Colon (tissue), 2 donors: Measurements from ENCODE around the gene CNNM1.

ENCODE experiments used
- FAIRE-seq: peaks from 2 replicates; lab custom pipeline; 2012; peaks lifted over from hg19 to GRCh38; lab: Jason Lieb, UNC
- donor health status: control.
- donor health status: control.

The CNNM1 gene

GRCh38 chr10:99337901-99338300 is 8.7 kb downstream of the CNNM1 start:
- FAIRE-seq: no peak

GRCh38 chr10:99339077-99339476 is 9.9 kb downstream of the CNNM1 start:
- no peak for FAIRE-seq

GRCh38 chr10:99339563-99340047 is 10.4 kb downstream of the CNNM1 start:
- FAIRE-seq: no peak

- no peak for FAIRE-seq
These were observed 11.5 kb downstream of the CNNM1 start for GRCh38 chr10:99340650-99341049.

- FAIRE-seq: no peak
These were observed 12.1 kb downstream of the CNNM1 start for GRCh38 chr10:99341248-99341647.

GRCh38 chr10:99341860-99342490 is 12.8 kb downstream of the CNNM1 start:
- FAIRE-seq: no peak

GRCh38 chr10:99343262-99343661 is 14.1 kb downstream of the CNNM1 start:
- FAIRE-seq: no peak

GRCh38 chr10:99344715-99345114 is 15.6 kb downstream of the CNNM1 start:
- no peak for FAIRE-seq

GRCh38 chr10:99345350-99345749 is 16.2 kb downstream of the CNNM1 start:
- FAIRE-seq: no peak

GRCh38 chr10:99346247-99346646 is 17.1 kb downstream of the CNNM1 start:
- FAIRE-seq: no peak

GRCh38 chr10:99347672-99348071 is 18.5 kb downstream of the CNNM1 start:
- no peak for FAIRE-seq

- FAIRE-seq: no peak
These were observed 24.0 kb downstream of the CNNM1 start for GRCh38 chr10:99353182-99353581.

GRCh38 chr10:99357691-99358090 is 28.5 kb downstream of the CNNM1 start:
- no peak for FAIRE-seq

- no peak for FAIRE-seq
These were observed 28.9 kb downstream of the CNNM1 start for GRCh38 chr10:99358101-99358500.

- no peak for FAIRE-seq
These were observed 31.8 kb downstream of the CNNM1 start for GRCh38 chr10:99360934-99361333.

- no peak for FAIRE-seq
These were observed 35.0 kb downstream of the CNNM1 start for GRCh38 chr10:99364125-99364524.

- no peak for FAIRE-seq
These were observed 36.2 kb downstream of the CNNM1 start for GRCh38 chr10:99365311-99365710.

- no peak for FAIRE-seq
These were observed 36.6 kb downstream of the CNNM1 start for GRCh38 chr10:99365736-99366135.

GRCh38 chr10:99366666-99367065 is 37.5 kb downstream of the CNNM1 start:
- no peak for FAIRE-seq

GRCh38 chr10:99368646-99369045 is 39.5 kb downstream of the CNNM1 start:
- no peak for FAIRE-seq

- FAIRE-seq: no peak
These were observed 40.0 kb downstream of the CNNM1 start for GRCh38 chr10:99369126-99369525.

- no peak for FAIRE-seq
These were observed 40.4 kb downstream of the CNNM1 start for GRCh38 chr10:99369551-99369950.

- no peak for FAIRE-seq
These were observed 41.8 kb downstream of the CNNM1 start for GRCh38 chr10:99370993-99371392.

GRCh38 chr10:99372546-99373271 is 43.6 kb downstream of the CNNM1 start:
- no peak for FAIRE-seq
